ENCODE results near the gene RALGPS2. TPM values are rescaled to one million over a fixed set of nuclear protein-coding genes. Genes with fewer than 3 reads are reported as not detected.

Gene RALGPS2
- total and polyA plus RNA-seq, 2 experiments from 2014 or later: 8.1 to 31.2 TPM

- TF ChIP-seq EZH2phosphoT487 (IDR thresholded peaks at IDR 0.05; ENCODE audit: unreplicated experiment): no peak
- no peak for TF ChIP-seq JUNB (IDR thresholded peaks at IDR 0.05; ENCODE audit: unreplicated experiment)
- no peak for TF ChIP-seq EZH2 (IDR thresholded peaks at IDR 0.05; ENCODE audit: low read depth, unreplicated experiment)
- TF ChIP-seq STAT1 (IDR thresholded peaks at IDR 0.05; ENCODE audit: unreplicated experiment): no peak
- TF ChIP-seq REST (IDR thresholded peaks at IDR 0.05; ENCODE audit: unreplicated experiment): no peak
- no peak for TF ChIP-seq NANOG (IDR thresholded peaks at IDR 0.05; ENCODE audit: borderline replicate concordance)
- TF ChIP-seq ZNF462 (CRISPR knock-in tag; IDR thresholded peaks at IDR 0.05): no peak
- no peak for TF ChIP-seq ZNF114 (CRISPR knock-in tag; IDR thresholded peaks at IDR 0.05)
- H3K4me1 Mint-ChIP-seq: peaks cover under 1% of the 10 kb centered on the region; the same call in 1 of the 3 replicates
- H3K79me2 ChIP-seq (replicated peaks; ENCODE audit: insufficient read depth): no peaks in the 10 kb centered on the region
- H3K4me2 ChIP-seq: no peak overlapping the region
- no peaks in the 10 kb centered on the region for H3F3A ChIP-seq (replicated peaks; ENCODE audit: low read depth)
- H3K4me3 ChIP-seq: no peak overlapping the region
- no peak overlapping the region for H3K27ac ChIP-seq (ENCODE audit: low read depth)
- no peaks in the 10 kb centered on the region for H3K36me3 Mint-ChIP-seq (ENCODE audit: low read depth)
- DNase-seq (ENCODE audit: low spot score): no peak
- no peaks in the 10 kb centered on the region for H3K4me1 ChIP-seq (ENCODE audit: insufficient read depth)
- no peaks in the 10 kb centered on the region; the same call in 1 of the 2 replicates for H3K9me2 ChIP-seq (ENCODE audit: insufficient read depth)
- H2AFZ ChIP-seq: no peak overlapping the region
- H3K36me3 ChIP-seq (ENCODE audit: insufficient read depth): no peaks in the 10 kb centered on the region
- H3K27me3 ChIP-seq (ENCODE audit: insufficient read depth): no peaks in the 10 kb centered on the region
- H3K27me3 Mint-ChIP-seq (ENCODE audit: insufficient read depth, low read depth, poor library complexity): no peaks in the 10 kb centered on the region
- no peak overlapping the region for H3K4me3 Mint-ChIP-seq
- 0 out of 2 replicates have a peak overlapping the region, but pooled peaks have one; percentile 76 for H3K27ac Mint-ChIP-seq
- no peaks in the 10 kb centered on the region; the same call in 2 of the 3 replicates for H3K9me3 Mint-ChIP-seq
- no peaks in the 10 kb centered on the region for H4K20me1 ChIP-seq (replicated peaks; ENCODE audit: insufficient read depth)
- ATAC-seq: no peak
These were observed 226.6 kb downstream of the RALGPS2 start for GRCh38 chr1:178951600-178951999.

All from GM23338 (cell line).